Measurements from ENCODE around the gene KLF13.

Gene KLF13

GRCh38 chr15:31349233-31350141 lies 22.9 kb downstream of the KLF13 start:
- Histone ChIP-seq H3K4me2 (ENCODE audit: low read length) (no peak overlapping the region), H4K20me1 (ENCODE audit: insufficient read depth, low read length) (peaks cover 80% of the 10 kb centered on the region), H3K27me3 (ENCODE audit: low read depth, low read length) (no peaks in the 10 kb centered on the region), H3K9ac (ENCODE audit: low read length) (no peak overlapping the region), H3K4me3 (ENCODE audit: low read length) (no peak overlapping the region), H2AFZ (ENCODE audit: low read depth, low read length) (no peak overlapping the region), H3K79me2 (ENCODE audit: low read length) (peaks cover 100% of the 10 kb centered on the region), H3K9me3 (ENCODE audit: insufficient read depth, low read length) (no peaks in the 10 kb centered on the region), H3K36me3 (replicated peaks; ENCODE audit: low read depth, low read length) (peaks cover 55% of the 10 kb centered on the region), H3K27ac (ENCODE audit: low read length) (no peak overlapping the region), H3K4me1 (ENCODE audit: low read length) (peaks cover 75% of the 10 kb centered on the region)
- TF ChIP-seq EZH2phosphoT487 (IDR thresholded peaks at IDR 0.05; ENCODE audit: low read depth) = no peak
- TF ChIP-seq CTCF (IDR thresholded peaks at IDR 0.05; ENCODE audit: low read depth, low read length) = no peak

- peaks cover 85% of the 10 kb centered on the region for H4K20me1 ChIP-seq (ENCODE audit: insufficient read depth, low read length)
- peaks cover 100% of the 10 kb centered on the region for H3K79me2 ChIP-seq (ENCODE audit: low read length)
- H3K9ac ChIP-seq (ENCODE audit: low read length) = no peak overlapping the region
- no peak overlapping the region for H3K27ac ChIP-seq (ENCODE audit: low read length)
- peaks cover 69% of the 10 kb centered on the region for H3K4me1 ChIP-seq (ENCODE audit: low read length)
- peaks cover 66% of the 10 kb centered on the region for H3K36me3 ChIP-seq (replicated peaks; ENCODE audit: low read depth, low read length)
- H3K9me3 ChIP-seq (ENCODE audit: insufficient read depth, low read length) = no peaks in the 10 kb centered on the region
- no peak overlapping the region for H3K4me3 ChIP-seq (ENCODE audit: low read length)
- H3K27me3 ChIP-seq (ENCODE audit: low read depth, low read length) = no peaks in the 10 kb centered on the region
- H3K4me2 ChIP-seq (ENCODE audit: low read length) = no peak overlapping the region
- TF ChIP-seq EZH2phosphoT487 (IDR thresholded peaks at IDR 0.05; ENCODE audit: low read depth) (no peak), CTCF (IDR thresholded peaks at IDR 0.05; ENCODE audit: low read depth, low read length) (no peak)
- H2AFZ ChIP-seq (ENCODE audit: low read depth, low read length) = no peak overlapping the region
These were observed 24.1 kb downstream of the KLF13 start for GRCh38 chr15:31350771-31351170.

- peak overlapping the region; percentile 55 for H3K4me3 ChIP-seq (ENCODE audit: low read length)
- peak overlapping the region; percentile 76 for H3K27ac ChIP-seq (ENCODE audit: low read length)
- H3K27me3 ChIP-seq (ENCODE audit: low read depth, low read length) = no peaks in the 10 kb centered on the region
- peak overlapping the region; percentile 76 for H3K4me2 ChIP-seq (ENCODE audit: low read length)
- H3K9ac ChIP-seq (ENCODE audit: low read length) = peak overlapping the region; percentile 55
- peaks cover 59% of the 10 kb centered on the region for H3K4me1 ChIP-seq (ENCODE audit: low read length)
- no peaks in the 10 kb centered on the region for H3K9me3 ChIP-seq (ENCODE audit: insufficient read depth, low read length)
- peaks cover 100% of the 10 kb centered on the region for H3K79me2 ChIP-seq (ENCODE audit: low read length)
- peaks cover 90% of the 10 kb centered on the region for H4K20me1 ChIP-seq (ENCODE audit: insufficient read depth, low read length)
- no peak for TF ChIP-seq EZH2phosphoT487 (IDR thresholded peaks at IDR 0.05; ENCODE audit: low read depth)
- no peak for TF ChIP-seq CTCF (IDR thresholded peaks at IDR 0.05; ENCODE audit: low read depth, low read length)
- no peak overlapping the region for H2AFZ ChIP-seq (ENCODE audit: low read depth, low read length)
- peaks cover 58% of the 10 kb centered on the region for H3K36me3 ChIP-seq (replicated peaks; ENCODE audit: low read depth, low read length)
These were observed 25.7 kb downstream of the KLF13 start for GRCh38 chr15:31352339-31352751.

- Histone ChIP-seq H3K36me3 (replicated peaks; ENCODE audit: low read depth, low read length) (peaks cover 50% of the 10 kb centered on the region), H3K4me3 (ENCODE audit: low read length) (peak overlapping the region; percentile 55), H3K79me2 (ENCODE audit: low read length) (peaks cover 100% of the 10 kb centered on the region), H3K27me3 (ENCODE audit: low read depth, low read length) (no peaks in the 10 kb centered on the region), H3K4me1 (ENCODE audit: low read length) (peaks cover 51% of the 10 kb centered on the region), H3K9ac (ENCODE audit: low read length) (peak overlapping the region; percentile 55), H2AFZ (ENCODE audit: low read depth, low read length) (no peak overlapping the region), H3K27ac (ENCODE audit: low read length) (peak overlapping the region; percentile 76), H3K9me3 (ENCODE audit: insufficient read depth, low read length) (no peaks in the 10 kb centered on the region), H3K4me2 (ENCODE audit: low read length) (peak overlapping the region; percentile 76), H4K20me1 (ENCODE audit: insufficient read depth, low read length) (peaks cover 90% of the 10 kb centered on the region)
- TF ChIP-seq CTCF (IDR thresholded peaks at IDR 0.05; ENCODE audit: low read depth, low read length) (peak; percentile 31), EZH2phosphoT487 (IDR thresholded peaks at IDR 0.05; ENCODE audit: low read depth) (no peak)
These were observed 26.5 kb downstream of the KLF13 start for GRCh38 chr15:31352911-31353811.
